T-helper 9 cell (primary cell): ENCODE measurements around the gene IMMP1L.

ENCODE experiments used
- DNase-seq: peaks from one replicate; pipeline ENCODE4 v3.0.0-alpha.2; 2020

Gene IMMP1L

GRCh38 chr11:31474083-31474482 is 35.3 kb downstream of the IMMP1L start:
- DNase-seq = no peak

DNA sequence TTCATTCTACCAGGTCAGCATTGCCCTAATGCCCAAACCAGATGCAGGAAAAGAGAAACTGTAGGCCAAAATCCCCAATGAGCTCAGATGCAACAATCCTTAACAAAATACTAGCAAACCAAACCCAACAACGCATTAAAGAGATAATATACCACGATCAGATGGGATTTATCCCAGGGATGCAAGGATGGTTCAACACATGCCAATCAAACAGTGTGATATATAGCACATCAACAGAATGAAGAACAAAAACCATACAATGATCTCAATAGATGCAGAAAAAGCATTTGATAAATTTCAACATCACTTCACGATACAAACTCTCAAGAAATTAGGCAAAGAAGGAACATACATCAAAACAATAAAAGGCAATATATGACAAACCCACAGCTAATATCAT is 45.0 kb downstream of the IMMP1L start:
- DNase-seq = no peak

GRCh38 chr11:31455177-31455576 is 54.2 kb downstream of the IMMP1L start:
- DNase-seq = no peak

DNA sequence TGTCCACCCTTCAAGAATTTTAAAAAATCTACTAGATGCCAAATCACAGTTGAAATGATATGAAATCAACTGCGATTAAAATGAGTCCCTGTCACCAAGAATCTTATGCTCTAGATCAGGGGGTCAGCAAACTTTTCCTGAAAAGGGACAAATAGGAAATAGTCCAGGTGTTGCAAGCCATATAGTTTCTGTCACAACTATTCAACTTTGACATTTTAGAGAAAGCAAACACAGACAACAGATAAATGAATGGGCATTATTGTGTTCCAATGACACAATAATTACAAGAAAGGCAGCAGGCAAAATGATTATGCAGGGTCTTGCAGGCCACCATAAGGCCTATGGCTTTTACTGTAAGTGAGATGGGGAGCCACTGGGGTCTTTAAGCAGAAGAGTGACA is 58.6 kb downstream of the IMMP1L start:
- no peak for DNase-seq

DNA sequence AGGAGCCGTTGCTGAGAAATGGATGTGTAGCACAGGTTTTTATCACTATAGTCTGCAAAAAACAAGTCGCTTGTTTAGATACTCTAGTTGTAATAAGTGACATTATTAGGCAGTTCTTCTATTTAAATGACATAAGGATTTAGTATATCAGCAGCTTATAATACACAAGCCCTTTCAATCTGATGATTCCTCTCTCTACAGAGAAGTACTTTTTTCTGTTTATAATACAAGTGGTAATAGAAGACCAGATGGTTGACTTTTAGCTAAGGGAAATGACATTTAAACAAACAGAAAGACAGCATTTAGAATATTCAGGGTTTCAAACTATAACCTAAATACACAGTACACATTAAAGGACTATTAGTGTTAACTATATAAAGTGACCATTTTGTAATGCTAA is 60.4 kb downstream of the IMMP1L start:
- no peak for DNase-seq

GRCh38 chr11:31445621-31446020 is 63.8 kb downstream of the IMMP1L start:
- no peak for DNase-seq

DNA sequence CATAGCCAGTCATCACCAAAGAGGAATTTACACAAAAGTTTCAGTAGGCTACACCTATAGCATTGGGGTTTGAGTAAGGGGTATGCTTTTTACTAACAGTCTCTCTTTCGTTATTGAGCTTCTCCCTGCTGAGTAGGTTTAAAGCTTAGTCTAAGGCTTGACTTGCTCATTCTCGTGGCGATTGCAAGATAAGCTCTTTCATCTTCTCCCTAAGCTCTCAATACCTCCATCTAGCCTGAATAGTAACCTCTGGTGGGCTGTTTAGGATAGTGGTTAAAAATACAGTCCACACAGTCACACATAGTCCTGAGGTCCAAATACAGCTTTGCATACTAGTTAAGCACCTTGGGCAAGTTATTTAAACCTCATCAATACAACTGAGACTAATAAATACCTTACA is 65.6 kb downstream of the IMMP1L start:
- no peak for DNase-seq

GRCh38 chr11:31442086-31442485 is 67.3 kb downstream of the IMMP1L start:
- no peak for DNase-seq

DNA sequence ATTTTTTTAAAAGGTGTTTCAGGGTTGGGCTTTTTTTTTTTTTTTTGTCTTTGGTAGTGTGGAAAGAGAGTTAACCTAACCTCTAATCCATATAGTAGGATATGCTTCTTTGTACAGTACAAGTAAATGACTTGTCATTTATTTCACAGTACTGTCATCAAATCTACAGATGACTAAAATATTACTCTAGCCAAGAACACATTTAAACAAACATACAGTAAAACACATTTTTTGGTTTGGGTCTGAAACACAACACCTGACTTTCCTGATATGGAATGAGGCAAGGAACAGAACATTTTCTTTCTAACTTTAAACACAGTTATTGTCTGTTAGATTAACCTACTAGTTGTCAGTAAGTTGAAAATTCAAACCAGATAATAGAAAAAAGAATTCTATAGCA is 68.1 kb downstream of the IMMP1L start:
- DNase-seq = no peak

GRCh38 chr11:31437742-31438435 is 71.5 kb downstream of the IMMP1L start:
- no peak for DNase-seq

GRCh38 chr11:31433851-31434250 is 75.6 kb downstream of the IMMP1L start:
- no peak for DNase-seq

- DNase-seq = no peak
Measured at GRCh38 chr11:31424652-31425051, 84.8 kb downstream of the IMMP1L start.

DNA sequence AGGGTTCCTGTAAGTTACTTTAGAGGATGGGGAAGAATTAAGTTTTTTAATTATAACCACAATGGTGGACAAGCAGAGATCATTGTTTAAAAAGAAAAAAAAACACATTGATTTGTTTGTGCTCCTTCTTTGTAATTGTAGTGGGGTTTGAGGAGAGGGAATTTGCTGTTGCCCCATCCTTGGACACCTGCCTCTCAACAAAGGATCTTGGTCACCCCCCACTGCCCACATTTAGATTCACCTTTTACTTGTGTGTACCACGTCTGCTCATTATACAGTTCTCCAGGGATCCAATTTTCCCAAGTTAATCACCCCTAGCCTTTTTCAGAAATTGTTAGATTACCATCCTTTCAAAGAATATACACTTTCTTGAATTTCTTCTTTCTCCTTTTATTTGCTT is 86.7 kb downstream of the IMMP1L start:
- DNase-seq = no peak

DNA sequence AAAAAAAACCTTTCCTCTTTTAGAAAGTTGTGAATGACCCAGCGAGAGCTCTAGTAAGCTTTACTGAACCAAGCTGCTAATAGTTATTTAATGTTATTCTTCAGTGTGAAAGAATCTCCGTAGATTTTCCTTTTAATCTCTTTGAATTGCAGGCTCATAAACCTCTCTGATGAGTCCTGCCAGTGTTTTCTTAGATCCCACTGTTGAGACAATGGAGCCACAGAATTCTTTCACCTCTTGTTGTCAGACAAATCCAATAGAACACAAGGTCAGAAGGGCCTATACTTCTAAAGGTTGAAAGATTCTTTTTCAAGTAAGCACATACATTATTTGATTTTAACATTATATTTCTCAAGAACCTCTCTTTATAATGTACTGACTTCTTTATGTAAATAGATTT is 87.6 kb downstream of the IMMP1L start:
- DNase-seq = no peak

DNA sequence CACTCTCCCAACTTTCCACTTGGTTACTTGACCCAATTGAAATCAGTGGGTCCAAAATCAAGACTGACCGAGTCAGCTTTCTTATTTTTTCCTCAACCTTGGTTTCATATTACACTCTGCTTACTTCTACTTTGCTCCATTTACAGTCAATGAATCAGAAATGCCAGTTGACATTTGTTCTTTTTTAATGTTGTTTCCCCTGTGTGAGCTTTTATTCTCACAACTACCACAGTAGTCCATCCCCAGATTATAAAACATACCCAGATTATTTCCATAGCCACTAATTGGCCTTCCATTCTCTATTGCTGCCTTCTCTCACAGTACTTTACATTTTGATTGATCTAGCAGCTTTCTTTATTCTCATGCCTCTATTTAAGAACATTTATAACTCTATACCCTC is 89.8 kb downstream of the IMMP1L start:
- DNase-seq = no peak

DNA sequence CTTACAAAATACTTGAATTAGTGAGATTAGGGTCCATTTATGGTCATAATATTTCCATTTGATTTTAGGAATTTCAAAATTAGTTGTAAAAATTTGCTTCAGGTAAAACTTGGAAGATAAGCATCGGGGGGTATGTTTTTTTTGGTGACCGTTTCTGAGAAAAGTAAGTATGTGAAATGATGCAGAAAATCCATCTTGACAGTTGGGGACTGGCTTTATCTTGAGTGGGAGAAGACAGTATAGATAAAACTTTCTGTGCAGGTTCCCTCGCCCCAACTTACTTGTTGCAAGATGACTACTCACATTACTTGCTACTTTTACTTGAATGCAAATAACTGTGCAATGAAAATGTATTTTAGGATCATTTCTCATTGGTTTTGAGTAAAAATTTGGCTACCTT is 90.3 kb downstream of the IMMP1L start:
- DNase-seq = no peak

GRCh38 chr11:31417816-31418215 is 91.6 kb downstream of the IMMP1L start:
- no peak for DNase-seq

DNA sequence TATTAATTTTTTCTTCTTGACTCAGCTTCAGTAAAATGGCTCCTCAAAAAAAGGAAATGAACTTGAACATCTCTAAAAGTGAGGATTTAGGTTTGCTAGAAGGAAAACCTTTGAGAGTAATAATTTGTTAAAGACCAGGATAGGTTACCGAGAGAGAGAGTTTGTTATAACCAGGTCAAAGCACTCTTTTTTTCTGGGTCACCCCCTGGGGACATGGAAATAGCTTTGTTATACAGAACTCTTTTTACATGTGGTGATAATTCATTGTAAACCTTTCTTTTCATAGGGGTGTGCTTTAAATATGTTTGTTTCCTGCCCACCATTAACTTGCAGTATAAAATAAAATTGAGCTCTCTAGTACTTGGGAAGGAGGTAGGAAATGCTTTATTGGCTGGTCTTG is 92.1 kb downstream of the IMMP1L start:
- DNase-seq = no peak

- DNase-seq = no peak
Measured at GRCh38 chr11:31415435-31415834, 94.0 kb downstream of the IMMP1L start.

DNA sequence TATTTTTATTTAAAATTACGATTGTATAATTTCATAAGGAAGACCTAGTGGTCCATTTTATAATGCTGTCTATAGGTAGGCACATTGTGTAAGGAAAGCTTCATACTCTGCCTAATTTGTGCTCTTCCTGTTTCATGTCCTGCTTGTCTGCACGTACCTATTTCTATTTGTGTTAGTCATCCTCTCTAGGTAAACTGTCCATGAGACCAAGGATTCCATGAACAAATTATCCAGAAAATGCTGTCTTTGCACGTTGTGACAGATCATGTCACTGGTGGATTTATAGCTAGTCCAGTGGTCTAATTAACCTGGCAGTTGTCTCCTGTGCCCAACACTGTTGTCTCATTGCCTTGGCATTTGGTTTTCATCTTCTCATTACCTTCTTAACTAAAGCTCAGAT is 95.1 kb downstream of the IMMP1L start:
- no peak for DNase-seq

- DNase-seq = no peak
Measured at GRCh38 chr11:31412946-31413345, 96.5 kb downstream of the IMMP1L start.

- no peak for DNase-seq
Measured at GRCh38 chr11:31408201-31408600, 101.2 kb downstream of the IMMP1L start.

- no peak for DNase-seq
Measured at GRCh38 chr11:31404614-31405013, 104.8 kb downstream of the IMMP1L start.

DNA sequence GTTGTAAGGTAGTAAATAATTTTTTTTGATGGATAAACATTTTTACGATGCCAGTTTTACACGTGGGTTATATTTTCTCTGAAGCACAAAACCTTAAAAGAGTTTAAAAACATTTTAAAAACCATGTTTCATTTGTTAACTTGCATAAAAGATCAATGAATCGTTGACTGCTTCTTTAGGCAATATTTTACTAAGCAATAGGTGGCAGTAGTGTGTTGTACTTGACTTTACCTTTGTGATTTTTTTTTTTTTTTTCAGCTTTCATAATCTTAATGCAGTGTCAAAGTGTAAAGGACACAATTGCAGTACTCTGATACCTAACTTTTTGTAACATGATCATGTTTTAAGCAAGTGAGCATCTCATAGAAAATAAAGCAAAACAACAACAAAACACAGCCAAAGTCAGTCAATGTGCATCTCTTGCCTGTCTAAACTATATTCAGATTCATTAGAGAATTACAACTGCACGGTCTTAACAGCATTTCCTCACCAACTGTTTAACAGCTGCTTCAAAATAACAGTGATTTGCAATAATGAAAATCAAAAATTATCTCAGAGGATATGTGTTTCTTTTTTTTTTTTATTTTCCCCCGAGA is 112.1 kb downstream of the IMMP1L start:
- no peak for DNase-seq

DNA sequence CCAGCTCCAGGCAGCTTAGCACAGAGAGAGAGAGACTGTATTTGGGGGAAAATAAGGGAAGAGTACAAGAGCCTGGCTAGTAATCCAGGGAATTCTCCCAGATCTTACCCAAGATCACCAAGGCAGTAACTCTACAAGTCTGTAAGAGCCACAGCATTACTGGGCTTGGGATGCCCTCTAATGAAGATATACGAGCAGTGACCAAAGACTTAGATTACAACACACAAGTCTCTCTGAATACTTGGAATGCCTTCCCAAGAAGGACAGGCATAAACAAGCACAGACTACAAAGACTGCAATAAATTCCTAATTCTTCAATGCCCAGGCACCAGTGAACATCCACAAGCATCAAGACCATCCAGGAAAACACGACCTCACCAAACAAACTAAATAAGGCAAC is 122.0 kb downstream of the IMMP1L start:
- DNase-seq = no peak
